Osteocyte (in vitro differentiated cells): Measurements from ENCODE around the gene SNX3. TPM values are rescaled to one million over a fixed set of nuclear protein-coding genes. Genes with fewer than 3 reads are reported as not detected.

Experiments
- DNase-seq: peaks from one replicate; pipeline ENCODE4 v3.0.0; 2021; ENCODE audit warnings: mixed read lengths; ENCODE audit not compliant: unreplicated experiment; ENCODE audit errors: extremely low spot score
- H3K27ac Mint-ChIP-seq: one replicate; pipeline ENCODE4 v1.8.0; 2021; ENCODE audit warnings: mild to moderate bottlenecking, mixed read lengths; ENCODE audit not compliant: unreplicated experiment
- H3K27me3 Mint-ChIP-seq: one replicate; pipeline ENCODE4 v1.8.0; 2021; ENCODE audit warnings: mixed read lengths; ENCODE audit not compliant: unreplicated experiment
- H3K36me3 Mint-ChIP-seq: one replicate; pipeline ENCODE4 v1.8.0; 2021; ENCODE audit warnings: mixed read lengths; ENCODE audit not compliant: unreplicated experiment
- H3K4me1 Mint-ChIP-seq: one replicate; pipeline ENCODE4 v1.8.0; 2021; ENCODE audit warnings: mixed read lengths; ENCODE audit not compliant: unreplicated experiment
- H3K4me3 Mint-ChIP-seq: one replicate; pipeline ENCODE4 v1.8.0; 2021; ENCODE audit warnings: mild to moderate bottlenecking, moderate library complexity, mixed read lengths; ENCODE audit not compliant: unreplicated experiment
- H3K9me3 Mint-ChIP-seq: one replicate; pipeline ENCODE4 v1.8.0; 2021; ENCODE audit warnings: mixed read lengths; ENCODE audit not compliant: unreplicated experiment
- total RNA-seq: library from RNA; stranded (reverse); gene quantifications from 2 replicates; pipeline ENCODE4 v1.2.1, GENCODE V29; 2021
- TF ChIP-seq, protein P1 (sequence below): fragments of 200-600 bp; sonication (generic); IDR thresholded peaks from 2 replicates; pipeline ENCODE4 v1.5.0; 2021; ENCODE audit warnings: antibody characterized with exemption, mild to moderate bottlenecking, moderate library complexity

SNX3 gene
- total RNA-seq, 1 donor from 2014 or later, result 171 TPM

DNA sequence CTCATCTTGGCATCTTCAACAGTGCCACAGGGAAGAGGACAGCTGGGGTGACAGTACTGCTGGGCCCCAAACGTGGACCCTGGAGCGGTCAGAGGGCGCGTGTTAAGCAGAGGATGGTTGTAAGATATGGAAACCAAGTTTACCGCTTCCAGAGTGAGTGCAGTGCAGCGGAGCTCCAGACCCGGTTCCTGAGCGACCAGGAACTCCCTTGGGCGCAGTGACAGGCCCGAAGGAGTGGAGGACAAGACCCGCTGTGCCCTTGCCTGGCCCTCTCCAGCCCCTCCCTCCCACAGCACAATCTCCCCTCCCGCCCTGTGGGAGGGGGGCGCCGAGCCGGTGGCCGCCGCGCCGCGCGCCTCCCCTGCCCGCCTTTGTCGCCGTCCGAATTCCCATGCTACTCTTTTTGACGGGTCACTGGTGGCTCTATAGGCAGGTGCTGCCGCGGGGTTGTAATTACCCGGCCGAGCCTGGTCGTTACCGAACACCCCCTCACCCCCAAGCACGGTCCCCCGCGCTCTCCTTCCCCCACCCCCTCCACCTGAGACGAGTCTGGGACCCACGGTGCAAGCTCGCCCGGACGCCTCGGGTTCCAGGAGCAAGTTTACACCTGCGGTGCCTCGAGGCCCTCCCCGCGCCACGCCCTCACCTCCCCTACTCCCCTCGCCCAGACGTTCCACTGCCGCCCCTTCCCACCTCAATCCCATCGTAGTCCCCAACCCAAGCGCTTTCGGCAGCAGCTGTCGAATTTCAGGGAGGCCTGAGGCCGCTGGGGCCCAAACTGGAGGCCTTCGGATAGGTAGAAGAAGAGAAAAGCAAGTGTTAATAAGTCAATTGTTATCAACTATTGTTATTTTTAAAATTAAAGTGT lies 91.1 kb downstream of the SNX3 start:
- no peaks in the 10 kb centered on the region for H3K36me3 Mint-ChIP-seq
- H3K4me3 Mint-ChIP-seq, result peak overlapping the region; percentile 55
- TF ChIP-seq, protein P1, sequence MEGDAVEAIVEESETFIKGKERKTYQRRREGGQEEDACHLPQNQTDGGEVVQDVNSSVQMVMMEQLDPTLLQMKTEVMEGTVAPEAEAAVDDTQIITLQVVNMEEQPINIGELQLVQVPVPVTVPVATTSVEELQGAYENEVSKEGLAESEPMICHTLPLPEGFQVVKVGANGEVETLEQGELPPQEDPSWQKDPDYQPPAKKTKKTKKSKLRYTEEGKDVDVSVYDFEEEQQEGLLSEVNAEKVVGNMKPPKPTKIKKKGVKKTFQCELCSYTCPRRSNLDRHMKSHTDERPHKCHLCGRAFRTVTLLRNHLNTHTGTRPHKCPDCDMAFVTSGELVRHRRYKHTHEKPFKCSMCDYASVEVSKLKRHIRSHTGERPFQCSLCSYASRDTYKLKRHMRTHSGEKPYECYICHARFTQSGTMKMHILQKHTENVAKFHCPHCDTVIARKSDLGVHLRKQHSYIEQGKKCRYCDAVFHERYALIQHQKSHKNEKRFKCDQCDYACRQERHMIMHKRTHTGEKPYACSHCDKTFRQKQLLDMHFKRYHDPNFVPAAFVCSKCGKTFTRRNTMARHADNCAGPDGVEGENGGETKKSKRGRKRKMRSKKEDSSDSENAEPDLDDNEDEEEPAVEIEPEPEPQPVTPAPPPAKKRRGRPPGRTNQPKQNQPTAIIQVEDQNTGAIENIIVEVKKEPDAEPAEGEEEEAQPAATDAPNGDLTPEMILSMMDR, result no peak
- DNase-seq, result no peak
- H3K9me3 Mint-ChIP-seq, result no peaks in the 10 kb centered on the region
- peaks cover 86% of the 10 kb centered on the region for H3K27me3 Mint-ChIP-seq
- H3K27ac Mint-ChIP-seq, result no peak overlapping the region
- H3K4me1 Mint-ChIP-seq, result peaks cover 50% of the 10 kb centered on the region

DNA sequence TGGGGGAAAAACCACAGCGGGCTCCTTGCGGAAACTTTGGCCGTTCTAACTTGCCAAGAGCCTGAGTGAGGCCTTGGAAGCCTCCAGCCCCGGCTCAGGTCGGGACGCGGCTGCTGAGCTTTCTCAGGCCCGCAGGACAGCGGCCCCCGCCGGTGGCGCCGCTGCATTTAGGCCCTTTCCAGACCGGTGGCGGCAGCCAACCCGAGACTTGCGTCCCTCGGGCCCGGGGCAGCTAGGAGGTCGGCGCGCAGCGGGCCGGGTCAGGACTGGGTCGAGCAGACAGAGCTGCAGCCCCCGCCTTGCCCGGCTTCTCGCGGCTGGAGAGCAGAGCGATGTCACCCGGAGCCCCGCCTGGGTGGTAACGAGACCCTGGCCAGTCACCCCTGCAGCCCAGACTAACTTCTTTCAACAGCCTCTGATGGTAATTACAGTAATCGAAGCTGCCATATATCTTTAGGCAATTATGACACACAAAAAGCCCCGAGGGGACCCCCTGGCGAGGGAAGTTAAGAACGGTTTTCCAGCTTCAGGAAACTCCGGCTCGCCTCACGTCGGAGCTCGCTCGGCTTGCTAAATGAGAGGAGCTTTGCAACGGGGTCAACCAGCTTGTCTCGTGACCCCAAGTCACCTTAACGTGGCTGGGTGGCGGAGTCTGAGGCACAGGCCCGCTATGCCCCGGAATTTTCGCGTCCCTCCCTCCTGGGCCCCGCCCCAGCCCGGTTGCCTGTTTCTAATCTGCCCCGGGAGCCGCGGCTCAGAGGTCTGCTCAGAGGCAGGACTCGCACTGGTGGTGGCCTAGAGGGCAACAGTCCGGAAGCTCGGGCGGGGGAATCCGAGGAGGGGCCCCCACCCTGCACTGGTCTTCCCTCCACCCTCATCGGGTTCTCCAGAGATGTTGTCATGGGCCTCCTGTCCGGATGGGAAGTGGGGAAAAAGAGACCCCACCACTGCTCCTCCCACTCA lies 92.1 kb downstream of the SNX3 start:
- H3K4me3 Mint-ChIP-seq, result peak overlapping the region; percentile 55
- TF ChIP-seq, protein P1, result peak; percentile 50
- no peaks in the 10 kb centered on the region for H3K9me3 Mint-ChIP-seq
- peaks cover 51% of the 10 kb centered on the region for H3K4me1 Mint-ChIP-seq
- H3K27me3 Mint-ChIP-seq, result peaks cover 86% of the 10 kb centered on the region
- H3K27ac Mint-ChIP-seq, result no peak overlapping the region
- DNase-seq, result no peak
- no peaks in the 10 kb centered on the region for H3K36me3 Mint-ChIP-seq

DNA sequence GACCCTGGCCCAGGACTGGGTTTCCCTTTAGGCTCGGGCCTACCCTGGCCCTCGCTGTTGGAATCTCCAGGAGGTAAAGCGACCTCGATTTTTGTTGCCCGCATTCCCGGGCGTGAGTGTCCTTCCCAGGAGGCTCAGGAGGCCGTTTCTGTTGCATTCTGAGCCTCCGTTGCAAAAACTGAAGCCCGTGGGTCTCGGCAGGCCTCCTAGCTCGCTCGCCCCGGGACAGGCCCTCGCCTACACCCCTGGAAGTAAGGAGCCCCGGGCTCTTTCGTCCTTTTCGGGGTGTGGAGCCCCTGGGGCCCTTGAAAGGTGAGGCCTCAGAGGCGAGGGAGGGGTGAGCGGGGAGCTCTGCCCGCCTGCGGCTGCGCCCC lies 92.8 kb downstream of the SNX3 start:
- no peak for DNase-seq
- no peak overlapping the region for H3K4me3 Mint-ChIP-seq
- TF ChIP-seq, protein P1, result no peak
- peaks cover 87% of the 10 kb centered on the region for H3K27me3 Mint-ChIP-seq
- no peaks in the 10 kb centered on the region for H3K9me3 Mint-ChIP-seq
- H3K36me3 Mint-ChIP-seq, result no peaks in the 10 kb centered on the region
- H3K4me1 Mint-ChIP-seq, result peaks cover 54% of the 10 kb centered on the region
- no peak overlapping the region for H3K27ac Mint-ChIP-seq

DNA sequence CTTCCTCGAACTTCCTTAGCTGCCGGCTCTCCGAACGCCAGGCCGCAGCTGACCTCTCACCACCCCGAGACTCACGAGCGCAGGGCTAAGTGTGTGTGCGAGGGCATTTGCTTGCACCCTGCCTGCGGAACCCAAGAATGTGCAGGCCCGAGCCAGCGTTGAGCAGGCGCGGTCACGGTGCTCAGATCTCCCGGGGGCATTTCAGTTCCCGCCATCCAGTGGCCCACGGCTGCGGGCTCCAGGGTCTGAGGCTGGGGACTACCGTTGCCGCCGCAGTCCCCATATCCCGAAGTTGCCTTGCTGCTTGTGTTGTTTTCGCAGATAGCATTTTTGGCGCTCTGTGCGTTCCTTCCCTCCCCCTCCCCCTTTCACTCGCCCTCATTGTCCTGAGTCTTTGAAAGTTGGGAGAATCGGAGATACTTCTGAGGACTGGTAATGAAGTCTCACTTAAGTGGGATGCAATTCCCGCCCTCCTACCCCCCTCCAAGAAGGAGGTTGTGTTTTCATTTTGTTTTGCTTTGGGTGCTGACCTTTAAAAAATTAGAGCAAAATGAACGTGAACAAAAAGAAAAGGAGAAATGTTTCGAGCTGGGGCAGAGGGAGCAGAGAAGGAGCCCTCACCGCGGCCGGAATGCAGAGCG lies 93.3 kb downstream of the SNX3 start:
- no peaks in the 10 kb centered on the region for H3K36me3 Mint-ChIP-seq
- H3K27me3 Mint-ChIP-seq, result peaks cover 87% of the 10 kb centered on the region
- DNase-seq, result no peak
- H3K4me1 Mint-ChIP-seq, result peaks cover 54% of the 10 kb centered on the region
- peak overlapping the region; percentile 19 for H3K4me3 Mint-ChIP-seq
- H3K9me3 Mint-ChIP-seq, result no peaks in the 10 kb centered on the region
- no peak overlapping the region for H3K27ac Mint-ChIP-seq
- TF ChIP-seq, protein P1, result no peak
